Mesothelial cell of epicardium (in vitro differentiated cells): ENCODE data around the gene OPHN1. TPM values are rescaled to one million over a fixed set of nuclear protein-coding genes. Genes with fewer than 3 reads are reported as not detected.

Experiments used
- DNase-seq, 2 experiments: peaks; one replicate each; pipeline ENCODE4 v3.0.0; 2021; ENCODE audit warnings: low spot score in 2 of 2; ENCODE audit not compliant: unreplicated experiment in 2 of 2
- H3K27ac Mint-ChIP-seq: 2 replicates; pipeline ENCODE4 v1.8.0; 2021; ENCODE audit warnings: mixed read lengths
- H3K27me3 Mint-ChIP-seq: 2 replicates; pipeline ENCODE4 v1.8.0; 2021; ENCODE audit warnings: low read depth, mixed read lengths
- H3K36me3 Mint-ChIP-seq: 2 replicates; pipeline ENCODE4 v1.8.0; 2021; ENCODE audit warnings: mixed read lengths
- H3K4me1 Mint-ChIP-seq: 2 replicates; pipeline ENCODE4 v1.8.0; 2021; ENCODE audit warnings: mixed read lengths
- H3K4me3 Mint-ChIP-seq: 2 replicates; pipeline ENCODE4 v1.8.0; 2021; ENCODE audit warnings: mild to moderate bottlenecking, moderate library complexity, mixed read lengths
- H3K9me3 Mint-ChIP-seq: 2 replicates; pipeline ENCODE4 v1.8.0; 2021; ENCODE audit warnings: mixed read lengths
- CTCF ChIP-seq: fragments of 200-600 bp; sonication (generic); IDR thresholded peaks from one replicate; pipeline ENCODE4 v1.5.0; 2021; ENCODE audit warnings: antibody characterized with exemption; ENCODE audit not compliant: unreplicated experiment
- total RNA-seq: library from RNA; stranded (reverse); gene quantifications from 3 replicates; pipeline ENCODE4 v1.2.1, GENCODE V29; 2021

OPHN1 gene
- total RNA-seq, 1 donor from 2014 or later: 8.6 TPM

- H3K27me3 Mint-ChIP-seq: no peaks in the 10 kb centered on the region
- H3K4me1 Mint-ChIP-seq: no peaks in the 10 kb centered on the region
- H3K9me3 Mint-ChIP-seq: peaks cover 8% of the 10 kb centered on the region
- H3K27ac Mint-ChIP-seq: no peak overlapping the region
- no peaks in the 10 kb centered on the region for H3K36me3 Mint-ChIP-seq
- no peak for TF ChIP-seq CTCF
- no peak overlapping the region for H3K4me3 Mint-ChIP-seq
- DNase-seq: no peak
These were observed 28.9 kb upstream of the OPHN1 start for GRCh38 chrX:68462197-68462596.

- peaks cover 6% of the 10 kb centered on the region for H3K9me3 Mint-ChIP-seq
- H3K4me3 Mint-ChIP-seq: no peak overlapping the region
- TF ChIP-seq CTCF: no peak
- H3K27me3 Mint-ChIP-seq: no peaks in the 10 kb centered on the region
- H3K36me3 Mint-ChIP-seq: no peaks in the 10 kb centered on the region
- H3K27ac Mint-ChIP-seq: no peak overlapping the region
- DNase-seq: no peak
- no peaks in the 10 kb centered on the region for H3K4me1 Mint-ChIP-seq
These were observed 28.3 kb upstream of the OPHN1 start for GRCh38 chrX:68461576-68461975.

GRCh38 chrX:68461093-68461492 lies 27.8 kb upstream of the OPHN1 start:
- H3K4me1 Mint-ChIP-seq: no peaks in the 10 kb centered on the region
- no peak for DNase-seq
- no peak for TF ChIP-seq CTCF
- H3K27me3 Mint-ChIP-seq: no peaks in the 10 kb centered on the region
- no peaks in the 10 kb centered on the region for H3K36me3 Mint-ChIP-seq
- H3K27ac Mint-ChIP-seq: no peak overlapping the region
- H3K9me3 Mint-ChIP-seq: peaks cover 4% of the 10 kb centered on the region
- no peak overlapping the region for H3K4me3 Mint-ChIP-seq

- Mint-ChIP-seq H3K4me3 (no peak overlapping the region), H3K36me3 (no peaks in the 10 kb centered on the region), H3K4me1 (no peaks in the 10 kb centered on the region), H3K27me3 (no peaks in the 10 kb centered on the region), H3K27ac (no peak overlapping the region), H3K9me3 (peaks cover 8% of the 10 kb centered on the region)
- TF ChIP-seq CTCF: no peak
- DNase-seq: no peak
These were observed 21.8 kb upstream of the OPHN1 start for GRCh38 chrX:68455151-68455510.

- H3K4me1 Mint-ChIP-seq: no peaks in the 10 kb centered on the region
These were observed 21.3 kb upstream of the OPHN1 start for GRCh38 chrX:68454476-68455150.

More at GRCh38 chrX:68454476-68455150, 21.3 kb upstream of the OPHN1 start:
- no peak for DNase-seq
- no peaks in the 10 kb centered on the region for H3K36me3 Mint-ChIP-seq
- TF ChIP-seq CTCF: no peak
- H3K4me3 Mint-ChIP-seq: no peak overlapping the region
- H3K9me3 Mint-ChIP-seq: peaks cover 4% of the 10 kb centered on the region
- H3K27me3 Mint-ChIP-seq: no peaks in the 10 kb centered on the region
- H3K27ac Mint-ChIP-seq: no peak overlapping the region
